Activated CD4-positive, CD25-positive, alpha-beta regulatory T cell treated with anti-CD3 and anti-CD28 coated beads, Interleukin-2, amount 50 U/mL, for 24 hours (primary cell): ENCODE data around the gene CTBS.
"Not testable (repeated sequence)": the region's sequence is repeated elsewhere in the genome, so short reads cannot be mapped to it uniquely, and the experiment has no call there.

ENCODE experiments used
- ATAC-seq, 2 donors: fragments of 150-1000 bp; cut with Tn5 transposase; one replicate each; pipeline ENCODE4 v1.10.0; 2021; ENCODE audit warnings: mild to moderate bottlenecking in 1 of 2, moderate library complexity in 1 of 2

CTBS gene

GRCh38 chr1:84573967-84574842 lies at the start of gene CTBS:
CTBS (minus strand) TSS chr1:84574440; CDS start chr1:84574415, 25 bp downstream.
- ATAC-seq = peak; percentile 84 to 86

GRCh38 chr1:84621553-84621952 lies 47.3 kb upstream of the CTBS start:
- ATAC-seq = no peak

- peak; percentile 68 to 72 for ATAC-seq
Observed at GRCh38 chr1:84620720-84621313, 46.6 kb upstream of the CTBS start.

- ATAC-seq = peak; percentile 76 to 77
Observed at GRCh38 chr1:84619383-84620102, 45.3 kb upstream of the CTBS start.

GRCh38 chr1:84617349-84617748 lies 43.1 kb upstream of the CTBS start:
- ATAC-seq = no peak

GRCh38 chr1:84615790-84616189 lies 41.5 kb upstream of the CTBS start:
- ATAC-seq = no peak

GRCh38 chr1:84613887-84614286 lies 39.6 kb upstream of the CTBS start:
- no peak for ATAC-seq

- ATAC-seq = no peak
Observed at GRCh38 chr1:84613026-84613425, 38.8 kb upstream of the CTBS start.

- ATAC-seq = no peak
Observed at GRCh38 chr1:84611796-84612195, 37.6 kb upstream of the CTBS start.

GRCh38 chr1:84611091-84611490 lies 36.9 kb upstream of the CTBS start:
- ATAC-seq = no peak

GRCh38 chr1:84606977-84607376 lies 32.7 kb upstream of the CTBS start:
- no peak for ATAC-seq

- ATAC-seq = no peak
Observed at GRCh38 chr1:84605157-84605556, 30.9 kb upstream of the CTBS start.

- no peak for ATAC-seq
Observed at GRCh38 chr1:84603941-84604830, 29.9 kb upstream of the CTBS start.

GRCh38 chr1:84603223-84603622 lies 29.0 kb upstream of the CTBS start:
- no peak for ATAC-seq

GRCh38 chr1:84600796-84601195 lies 26.6 kb upstream of the CTBS start:
- ATAC-seq = no peak

- ATAC-seq = peak; percentile 87 to 93
Observed at GRCh38 chr1:84598846-84599741, 24.9 kb upstream of the CTBS start.

GRCh38 chr1:84598418-84598817 lies 24.2 kb upstream of the CTBS start:
- no peak for ATAC-seq

- ATAC-seq = no peak
Observed at GRCh38 chr1:84597011-84597410, 22.8 kb upstream of the CTBS start.

GRCh38 chr1:84594959-84595358 lies 20.7 kb upstream of the CTBS start:
- not testable (repeated sequence) for ATAC-seq

- no peak for ATAC-seq
Observed at GRCh38 chr1:84587099-84587498, 12.9 kb upstream of the CTBS start.

- no peak for ATAC-seq
Observed at GRCh38 chr1:84585803-84586202, 11.6 kb upstream of the CTBS start.
